ENCODE results near the gene MRPL58.
"Not testable (repeated sequence)": the region's sequence is repeated elsewhere in the genome, so short reads cannot be mapped to it uniquely, and the experiment has no call there.

Gene MRPL58

DNA sequence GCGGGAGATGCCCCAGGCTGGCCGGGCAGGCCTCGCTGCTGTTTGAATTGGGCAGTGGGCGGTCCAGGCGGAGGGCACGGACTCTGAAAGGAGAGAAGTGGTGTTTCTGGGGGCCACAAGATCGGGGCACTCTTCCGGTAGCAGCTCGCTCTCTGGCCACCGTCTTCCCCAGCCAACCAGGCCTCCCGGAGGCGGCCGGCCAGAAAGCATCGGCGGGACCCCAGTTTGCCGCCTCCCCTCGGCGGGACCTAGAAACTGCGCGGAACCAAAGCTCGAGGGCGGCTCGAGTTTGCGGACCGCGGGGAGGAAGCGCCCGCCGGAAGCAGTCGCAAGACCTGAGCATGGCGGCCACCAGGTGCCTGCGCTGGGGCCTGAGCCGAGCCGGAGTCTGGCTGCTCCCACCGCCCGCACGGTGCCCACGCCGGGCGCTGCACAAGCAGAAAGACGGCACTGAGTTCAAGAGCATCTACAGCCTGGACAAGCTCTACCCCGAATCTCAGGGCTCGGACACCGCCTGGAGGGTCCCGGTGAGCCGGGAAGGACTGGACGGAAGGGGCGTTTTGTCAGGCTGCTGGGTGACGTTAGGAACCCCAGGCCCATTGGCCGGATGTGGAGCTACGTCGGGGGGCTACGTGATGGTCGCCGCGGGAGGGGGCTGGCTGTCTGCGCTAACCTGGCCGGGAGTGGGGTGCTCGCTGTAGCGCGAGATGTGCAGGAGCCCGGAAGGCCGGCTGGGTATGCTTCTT is at the start of gene MRPL58:
Gene MRPL58 (plus strand): TSS at position 325 of the 746 bp plus-strand sequence. CDS start 17 bp downstream, at position 342.
- peak; percentile 79 for DNase-seq (ENCODE audit: low spot score)

- DNase-seq (ENCODE audit: low spot score) = no peak
Observed at GRCh38 chr17:74963656-74964055, 48.8 kb upstream of the MRPL58 start.

- DNase-seq (ENCODE audit: low spot score) = no peak
Observed at GRCh38 chr17:74964246-74964761, 48.2 kb upstream of the MRPL58 start.

GRCh38 chr17:74964988-74965622 is 47.4 kb upstream of the MRPL58 start:
- no peak for DNase-seq (ENCODE audit: low spot score)

GRCh38 chr17:74968361-74968780 is 44.1 kb upstream of the MRPL58 start:
- no peak for DNase-seq (ENCODE audit: low spot score)

- not testable (repeated sequence) for DNase-seq (ENCODE audit: low spot score)
Observed at GRCh38 chr17:74969501-74969900, 43.0 kb upstream of the MRPL58 start.

DNA sequence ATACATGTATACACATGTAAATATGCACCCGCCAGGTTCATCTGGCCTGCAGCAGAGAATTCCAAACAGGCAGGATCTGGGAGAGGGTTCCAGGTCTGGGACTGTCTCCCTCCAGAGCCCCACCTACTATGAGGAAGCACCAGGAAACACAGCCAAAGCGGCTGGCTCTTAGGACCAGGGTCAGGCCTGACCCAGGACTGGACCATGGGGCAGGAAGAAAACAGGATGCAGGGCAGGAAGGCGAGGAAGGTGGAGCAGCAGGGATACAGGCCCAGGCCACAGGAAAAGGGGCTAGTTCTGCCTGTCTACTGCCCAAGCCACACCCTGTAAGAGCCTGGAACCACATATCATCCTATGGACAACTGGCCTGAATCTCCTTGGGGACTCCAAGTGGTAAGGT is 42.1 kb upstream of the MRPL58 start:
- DNase-seq (ENCODE audit: low spot score) = no peak

DNA sequence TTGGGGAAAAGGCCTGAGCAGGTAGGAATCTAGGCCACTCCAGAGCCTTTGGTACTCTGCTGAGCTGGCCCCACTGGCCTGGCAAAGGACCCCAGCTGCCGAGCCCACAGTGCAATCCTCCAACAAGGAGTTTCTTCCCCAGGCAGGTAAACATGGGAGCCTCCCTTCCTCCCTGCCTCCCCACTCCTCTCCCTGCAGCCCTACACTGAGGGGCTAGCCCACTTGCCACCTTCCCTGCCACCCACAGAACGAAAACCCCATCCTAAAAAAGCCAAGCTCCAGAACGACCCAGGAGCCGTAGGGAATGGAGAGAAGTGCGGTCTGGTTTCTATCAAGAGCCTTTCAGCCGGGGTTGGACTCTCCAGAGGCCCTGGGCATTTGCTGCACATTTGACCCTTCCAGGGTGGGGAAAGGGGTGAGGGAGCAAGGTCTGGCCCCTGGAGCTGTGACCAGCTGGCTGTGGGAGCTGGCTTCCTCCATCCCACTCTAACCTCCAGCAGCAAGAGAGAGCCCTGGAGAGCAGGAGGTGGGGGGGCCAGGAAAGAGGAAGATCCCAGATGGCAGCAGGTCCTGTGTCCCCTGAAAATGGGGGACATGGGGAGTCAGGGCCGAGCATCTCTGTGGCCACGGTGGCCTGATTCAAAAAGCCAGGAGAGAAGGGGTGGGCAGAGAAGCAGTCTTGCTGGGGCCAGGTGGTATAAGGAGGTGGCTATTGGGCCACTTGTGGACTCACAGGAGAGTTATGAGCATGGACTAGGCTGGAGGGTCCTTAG is 41.2 kb upstream of the MRPL58 start:
- DNase-seq (ENCODE audit: low spot score) = no peak

DNA sequence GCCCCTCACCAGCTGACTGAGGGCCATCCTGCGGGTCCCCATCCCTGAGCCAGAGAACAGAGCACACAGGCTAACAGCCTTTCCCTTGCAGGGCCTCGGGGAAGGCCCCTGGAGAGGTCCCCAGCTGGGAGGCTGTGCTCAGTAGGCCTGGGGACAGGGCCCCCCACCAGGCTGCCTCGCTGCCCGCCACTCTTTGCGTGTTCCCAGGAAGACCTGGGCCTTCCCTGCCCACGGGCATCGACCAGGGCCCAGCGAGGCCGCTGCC is 40.7 kb upstream of the MRPL58 start:
- no peak for DNase-seq (ENCODE audit: low spot score)

DNA sequence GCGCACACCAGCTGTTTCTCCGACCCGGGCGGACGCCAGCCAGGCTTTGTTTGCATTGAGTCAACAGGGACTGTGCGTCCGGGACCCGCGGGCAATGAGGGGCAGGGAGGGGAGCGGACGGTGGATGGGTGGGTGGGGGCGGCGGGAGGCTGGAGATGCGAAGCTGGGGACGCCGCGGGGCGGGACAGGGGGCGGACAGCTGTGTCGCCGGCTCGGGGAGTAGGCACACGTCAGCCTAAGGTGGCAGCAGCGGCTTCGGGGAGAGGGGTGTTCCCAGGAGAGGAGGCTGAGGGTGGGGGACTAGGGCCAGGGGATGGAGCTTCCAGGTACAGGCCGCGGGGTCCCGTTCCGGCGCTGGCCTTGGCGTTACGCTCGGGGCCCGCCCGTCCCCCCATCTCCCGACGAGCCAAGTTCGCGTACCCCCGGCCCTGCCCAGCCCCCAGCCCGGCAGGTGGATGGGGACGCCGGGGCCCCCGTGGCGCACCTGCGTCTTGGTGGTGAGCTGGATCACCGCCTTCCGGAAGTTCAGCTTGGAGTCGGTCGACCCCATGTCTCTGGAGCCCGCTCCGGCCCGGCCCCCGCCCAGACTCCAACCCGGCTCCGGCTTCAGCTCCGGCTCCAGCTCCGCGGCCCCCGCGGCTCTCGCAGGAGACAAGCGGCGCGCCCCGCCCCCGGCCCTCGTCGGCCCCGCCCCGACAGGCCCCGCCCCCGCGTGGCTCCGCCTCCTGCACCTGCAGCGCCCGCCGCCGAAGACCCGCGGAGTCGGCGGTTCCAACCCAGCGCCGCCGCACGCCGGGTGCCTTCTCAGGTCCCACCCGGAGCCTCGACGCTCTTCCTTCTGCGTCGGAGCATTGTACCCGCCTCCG is 40.1 kb upstream of the MRPL58 start, which contains the start of gene HID1:
Gene HID1 (minus strand): TSS at position 653 of the 866 bp plus-strand sequence. CDS start 103 bp downstream, at position 550.
- DNase-seq (ENCODE audit: low spot score) = peak; percentile 81

- no peak for DNase-seq (ENCODE audit: low spot score)
Observed at GRCh38 chr17:74972973-74973328, 39.5 kb upstream of the MRPL58 start.

DNA sequence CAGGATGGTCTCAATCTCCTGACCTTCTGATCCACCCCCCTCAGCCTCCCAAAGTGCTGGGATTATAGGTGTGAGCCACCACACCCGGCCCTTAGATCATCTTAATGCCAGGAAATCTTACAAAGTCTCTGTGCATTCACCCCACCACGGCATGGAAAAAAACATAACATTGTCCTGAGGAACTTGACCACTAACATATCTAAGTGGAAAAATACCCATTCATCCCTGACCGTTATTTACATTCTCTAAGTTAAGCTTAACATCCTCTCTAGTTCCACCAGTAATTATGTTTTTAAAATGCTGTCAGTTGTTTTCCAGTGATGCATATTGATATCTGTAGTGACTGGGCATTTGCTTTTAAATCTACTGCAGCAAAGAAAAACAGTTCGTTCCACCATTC is 36.5 kb upstream of the MRPL58 start:
- DNase-seq (ENCODE audit: low spot score) = no peak

GRCh38 chr17:74977802-74978201 is 34.7 kb upstream of the MRPL58 start:
- DNase-seq (ENCODE audit: low spot score) = no peak

DNA sequence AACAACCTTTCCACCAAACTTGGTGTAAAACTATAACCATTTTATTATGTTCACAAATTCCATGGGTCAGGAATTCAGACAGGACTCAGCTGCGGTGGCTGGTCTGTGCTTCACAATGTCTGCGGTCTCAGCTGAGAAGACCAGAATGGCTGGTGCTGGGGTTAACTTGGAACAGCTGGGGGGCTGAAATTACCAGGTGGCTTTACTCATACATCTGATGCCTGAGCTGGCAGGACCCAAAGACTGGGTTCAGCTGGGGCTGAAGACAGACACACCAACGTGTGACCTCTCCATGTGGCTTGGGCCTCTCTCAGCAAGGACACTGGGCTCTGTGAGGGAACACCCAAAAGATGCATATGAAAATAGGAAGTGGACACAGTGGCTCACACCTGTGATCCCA is 34.2 kb upstream of the MRPL58 start:
- no peak for DNase-seq (ENCODE audit: low spot score)

DNA sequence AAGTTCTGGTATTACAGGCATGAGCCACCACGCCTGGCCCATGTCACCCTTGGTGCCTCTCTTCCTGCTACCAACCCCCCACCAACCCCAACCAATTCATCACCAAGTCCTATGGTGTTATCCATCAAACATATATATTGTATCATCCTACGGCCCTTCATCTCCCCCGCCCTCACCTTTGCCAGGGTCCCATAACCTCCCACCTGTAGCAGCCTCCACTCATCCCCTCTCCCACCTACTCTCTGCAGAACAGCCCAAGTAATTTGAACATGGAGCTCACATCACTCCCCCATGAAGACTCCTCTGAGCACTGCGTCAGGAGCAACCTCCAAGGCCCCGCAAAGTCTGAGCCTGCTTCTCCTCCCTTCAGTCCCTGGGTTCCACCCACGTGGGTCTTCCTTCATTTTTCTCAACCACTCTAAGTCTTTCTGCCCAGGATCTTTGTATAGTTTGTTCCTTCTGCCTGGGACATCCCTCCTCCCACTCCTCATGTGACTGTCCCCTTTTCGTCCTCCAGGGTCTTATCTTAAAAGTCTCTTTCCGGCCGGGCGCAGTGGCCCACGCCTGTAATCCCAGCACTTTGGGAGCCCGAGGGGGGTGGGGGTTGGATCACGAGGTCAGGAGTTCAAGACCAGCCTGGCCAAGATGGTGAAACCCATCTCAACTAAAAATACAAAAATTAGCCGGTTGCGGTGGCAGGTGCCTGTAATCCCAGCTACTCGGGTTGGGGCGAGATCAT is 32.9 kb upstream of the MRPL58 start:
- no peak for DNase-seq (ENCODE audit: low spot score)

DNA sequence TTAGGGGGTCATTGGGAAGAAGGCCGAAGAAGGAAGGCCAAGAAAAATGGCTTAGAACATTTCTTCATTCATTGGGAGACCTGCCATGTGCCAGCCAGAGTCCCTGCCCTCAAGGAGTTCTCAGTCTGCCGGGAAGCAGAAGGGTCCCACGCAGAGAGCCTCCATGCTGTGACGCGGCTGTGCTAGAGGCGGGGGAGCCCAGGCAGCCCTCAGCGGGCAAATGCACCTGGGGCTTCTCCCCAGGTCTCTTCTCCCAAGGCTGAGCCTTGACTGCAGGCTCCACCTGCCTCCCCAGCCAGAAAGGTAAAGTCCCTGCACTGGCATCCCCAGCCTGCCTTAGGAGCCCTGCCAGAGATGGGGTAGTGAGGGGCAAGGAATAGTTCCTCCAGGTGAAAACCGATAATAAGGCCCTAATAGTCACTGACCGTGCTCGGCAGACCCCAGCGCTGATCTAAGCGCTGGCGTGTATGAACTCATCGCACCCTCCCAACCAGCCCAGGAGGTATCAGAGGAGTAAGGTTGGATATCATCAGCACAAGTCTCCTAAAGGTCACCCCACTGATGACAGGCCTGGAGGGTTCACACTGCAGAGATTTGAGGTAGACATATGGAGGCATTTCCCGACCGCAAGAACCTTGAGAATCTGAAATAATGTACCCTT is 31.0 kb upstream of the MRPL58 start:
- no peak for DNase-seq (ENCODE audit: low spot score)

GRCh38 chr17:74981979-74982662 is 30.3 kb upstream of the MRPL58 start:
- peak; percentile 82 for DNase-seq (ENCODE audit: low spot score)

DNA sequence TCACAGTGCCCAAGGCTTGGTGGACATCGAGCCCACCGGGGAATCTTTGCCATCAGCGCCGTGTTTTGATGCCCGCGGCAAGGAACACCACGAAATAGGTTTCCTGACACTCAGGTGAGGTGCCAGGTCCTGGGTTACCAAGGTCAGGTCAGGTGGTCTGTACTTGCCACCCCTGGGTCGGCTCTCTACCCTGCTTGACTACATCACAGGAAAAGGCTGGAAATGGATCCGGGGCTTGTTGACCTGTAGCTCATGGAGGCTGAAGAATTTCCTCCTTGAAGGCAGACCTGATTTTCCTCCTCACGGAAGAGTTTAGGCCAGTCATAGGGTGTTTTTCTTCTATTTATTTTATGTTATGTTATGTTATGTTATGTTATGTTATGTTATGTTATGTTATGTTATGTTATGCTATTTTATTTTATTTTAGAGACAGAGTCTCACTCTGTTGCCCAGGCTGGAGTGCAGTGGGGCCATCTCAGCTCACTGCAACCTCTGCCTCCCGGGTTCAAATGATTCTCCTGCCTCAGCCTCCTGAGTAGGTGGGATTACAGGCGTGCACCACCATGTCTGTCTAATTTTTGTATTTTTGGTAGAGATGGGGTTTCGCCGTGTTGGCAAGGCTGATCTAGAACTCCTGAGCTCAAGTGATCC is 29.7 kb upstream of the MRPL58 start:
- DNase-seq (ENCODE audit: low spot score) = not testable (repeated sequence)

DNA sequence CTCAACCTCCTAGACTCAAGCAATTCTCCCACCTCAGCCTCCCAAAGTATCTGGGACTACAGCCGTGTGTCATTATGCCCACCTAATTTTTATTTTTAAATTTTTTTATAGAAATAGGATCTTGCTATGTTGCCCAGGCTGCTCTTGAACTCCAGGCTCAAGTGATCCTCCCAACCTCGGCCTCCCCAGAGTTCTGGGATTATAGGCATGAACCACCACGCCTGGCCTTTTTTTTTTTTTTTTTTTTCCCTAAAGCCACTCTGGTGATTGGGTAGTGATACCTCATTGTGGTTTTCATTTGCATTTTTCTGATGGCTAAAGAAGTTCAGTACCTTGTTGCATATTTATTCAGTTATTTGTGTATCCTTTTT is 26.3 kb upstream of the MRPL58 start:
- DNase-seq (ENCODE audit: low spot score) = no peak
